Activated T-helper 1 cell treated with Interleukin-2 at 50 U/mL for 16 hours (primary cell): Measurements from ENCODE around the gene CA9.
A peak's percentile ranks its signal among the peaks of the same experiment; 100 is the strongest.
"Not testable (repeated sequence)": the region's sequence is repeated elsewhere in the genome, so short reads cannot be mapped to it uniquely, and the experiment has no call there.

Source experiments
- DNase-seq: peaks from one replicate; pipeline ENCODE4 v3.0.0-alpha.2; 2020; ENCODE audit warnings: low read depth

Gene CA9

GRCh38 chr9:35673132-35674024 lies at the start of gene CA9:
TSS of gene CA9 (plus strand) at chr9:35673928. CDS start at chr9:35673960, 32 bp downstream.
- no peak for DNase-seq

DNA sequence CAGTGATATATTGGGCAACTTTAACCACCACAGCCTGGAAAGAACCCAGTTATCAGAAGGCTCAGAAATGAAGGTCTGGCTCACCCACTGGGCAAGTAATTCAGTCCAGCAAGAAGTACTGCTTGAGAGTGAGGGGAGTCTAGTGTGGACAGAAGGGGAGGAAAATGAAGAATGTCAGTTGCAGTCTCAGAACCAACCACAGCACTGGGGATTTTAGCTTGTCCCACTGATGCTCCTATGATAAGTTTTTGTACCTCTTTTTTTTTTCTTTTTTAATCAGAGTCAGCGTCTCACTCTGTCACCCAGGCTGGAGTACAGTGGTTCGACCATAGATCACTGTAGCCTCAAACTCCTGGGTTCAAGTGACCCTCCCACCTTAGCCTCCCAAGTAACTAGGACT lies 46.2 kb upstream of the CA9 start:
- DNase-seq = no peak

DNA sequence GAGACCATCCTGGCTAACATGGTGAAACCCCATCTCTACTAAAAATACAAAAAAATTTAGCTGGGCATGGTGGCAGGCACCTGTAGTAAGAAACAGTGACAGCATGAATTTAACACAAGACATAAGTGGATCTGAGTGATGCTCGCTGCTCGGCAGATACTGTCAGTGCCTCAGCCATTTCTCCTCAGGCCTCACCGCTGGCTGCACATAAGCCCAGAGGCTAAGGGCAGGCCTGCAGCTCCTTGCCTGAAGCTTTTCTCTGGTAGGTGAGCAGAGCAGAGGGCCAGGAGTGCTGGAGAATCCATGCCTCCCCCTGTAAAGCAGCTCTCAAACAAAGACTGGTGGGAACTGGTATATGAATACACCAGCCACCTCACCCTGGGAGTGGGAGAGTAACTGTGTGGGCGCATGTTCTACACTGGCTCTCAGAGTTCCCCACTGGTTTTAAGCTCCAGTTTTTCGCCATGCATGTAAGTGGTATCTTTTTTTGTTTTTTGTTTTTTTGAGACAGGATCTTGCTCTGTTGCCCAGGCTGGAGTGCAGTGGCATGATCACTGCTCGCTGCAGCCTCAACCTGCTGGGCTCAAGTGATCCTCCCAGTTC lies 45.2 kb upstream of the CA9 start:
- no peak for DNase-seq

GRCh38 chr9:35629597-35629996 lies 44.1 kb upstream of the CA9 start:
- DNase-seq = no peak

- DNase-seq = no peak
Measured at GRCh38 chr9:35635730-35636129, 38.0 kb upstream of the CA9 start.

DNA sequence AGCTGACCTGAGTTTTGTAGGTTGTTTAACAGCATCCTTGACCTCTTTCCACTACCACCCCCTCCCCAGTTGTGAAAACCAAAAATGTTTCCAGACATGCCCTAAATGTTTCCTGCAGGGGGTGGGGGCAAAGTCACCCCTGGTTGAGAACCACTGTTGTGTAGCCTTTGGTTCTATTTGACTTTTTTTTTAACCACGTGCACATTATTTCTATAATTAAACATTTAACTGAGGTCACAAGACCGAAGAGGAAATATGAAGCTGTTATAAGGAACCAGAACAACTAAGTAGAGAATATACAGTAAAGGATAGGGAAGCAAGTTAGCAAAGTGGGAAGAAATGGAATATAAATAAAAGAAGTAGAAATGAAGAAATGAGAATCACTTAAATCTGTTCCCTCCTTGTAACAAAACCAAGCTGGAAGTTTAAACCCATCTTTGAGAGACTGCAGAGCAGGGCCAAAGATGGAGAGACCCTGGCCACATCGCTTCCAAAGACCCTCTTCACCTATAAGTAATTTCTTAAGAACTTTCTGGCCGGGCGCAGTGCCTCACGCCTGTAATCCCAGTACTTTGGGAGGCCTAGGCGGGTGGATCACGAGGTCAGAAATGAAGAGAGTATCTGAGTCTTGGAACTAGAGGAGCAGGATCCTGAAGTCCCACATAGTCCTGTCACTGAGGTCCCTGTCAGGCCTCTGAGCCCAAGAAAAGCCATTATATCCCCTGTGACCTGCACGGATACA lies 37.4 kb upstream of the CA9 start:
- no peak for DNase-seq

DNA sequence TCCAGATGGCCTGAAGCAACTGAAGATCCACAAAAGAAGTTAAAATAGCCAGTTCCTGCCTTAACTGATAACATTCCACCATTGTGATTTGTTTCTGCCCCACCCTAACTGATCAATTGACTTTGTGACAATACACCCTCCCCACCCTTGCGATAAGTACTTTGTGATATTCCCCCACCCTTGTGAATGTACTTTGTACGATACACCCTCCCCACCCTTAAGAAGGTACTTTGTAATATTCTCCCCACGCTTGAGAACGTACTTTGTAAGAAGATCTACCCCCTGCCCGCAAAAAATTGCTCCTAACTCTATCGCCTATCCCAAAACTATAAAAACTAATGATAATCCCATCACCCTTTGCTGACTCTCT lies 36.9 kb upstream of the CA9 start:
- not testable (repeated sequence) for DNase-seq

DNA sequence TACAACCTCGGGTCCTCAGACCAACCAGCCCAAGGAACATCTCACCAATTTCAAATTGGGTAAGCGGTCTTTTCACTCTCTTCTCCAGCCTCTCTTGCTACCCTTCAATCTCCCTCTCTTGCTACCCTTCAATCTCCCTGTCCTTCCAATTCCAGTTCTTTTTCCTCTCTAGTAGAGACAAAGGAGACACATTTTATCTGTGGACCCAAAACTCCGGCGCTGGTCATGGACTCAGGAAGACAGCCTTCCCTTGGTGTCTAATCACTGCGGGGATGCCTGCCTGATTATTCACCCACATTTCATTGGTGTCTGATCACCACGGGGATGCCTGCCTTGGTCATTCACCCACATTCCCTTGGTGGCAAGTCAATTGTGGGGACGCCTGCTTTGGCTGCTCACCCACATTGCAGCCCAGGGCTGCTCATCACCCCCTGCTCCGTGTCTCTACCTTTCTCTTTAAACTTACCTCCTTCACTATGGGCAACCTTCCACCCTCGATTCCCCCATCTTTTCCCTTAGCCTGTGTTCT lies 36.2 kb upstream of the CA9 start:
- not testable (repeated sequence) for DNase-seq

- DNase-seq = not testable (repeated sequence)
Measured at GRCh38 chr9:35638751-35639150, 35.0 kb upstream of the CA9 start.

DNA sequence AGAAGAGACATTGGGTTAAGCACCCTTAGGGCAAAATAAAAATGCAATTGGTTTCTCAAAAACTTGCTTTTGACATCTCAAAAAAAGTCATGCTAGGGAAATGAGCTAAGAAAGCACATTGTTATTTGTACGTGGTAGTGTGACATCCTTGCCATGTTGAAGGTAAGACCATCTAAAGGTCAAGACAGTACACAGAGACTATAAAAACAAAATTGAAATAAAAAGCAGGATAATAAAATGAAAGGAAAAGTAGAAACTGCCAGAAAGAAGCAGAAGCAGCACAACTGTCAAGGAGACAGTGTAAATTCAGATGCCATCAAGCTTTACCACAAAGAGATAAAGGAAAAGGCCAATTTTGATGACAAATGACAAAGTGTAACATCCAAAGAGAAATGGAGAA lies 34.5 kb upstream of the CA9 start:
- not testable (repeated sequence) for DNase-seq

GRCh38 chr9:35639631-35640030 lies 34.1 kb upstream of the CA9 start:
- DNase-seq = no peak

DNA sequence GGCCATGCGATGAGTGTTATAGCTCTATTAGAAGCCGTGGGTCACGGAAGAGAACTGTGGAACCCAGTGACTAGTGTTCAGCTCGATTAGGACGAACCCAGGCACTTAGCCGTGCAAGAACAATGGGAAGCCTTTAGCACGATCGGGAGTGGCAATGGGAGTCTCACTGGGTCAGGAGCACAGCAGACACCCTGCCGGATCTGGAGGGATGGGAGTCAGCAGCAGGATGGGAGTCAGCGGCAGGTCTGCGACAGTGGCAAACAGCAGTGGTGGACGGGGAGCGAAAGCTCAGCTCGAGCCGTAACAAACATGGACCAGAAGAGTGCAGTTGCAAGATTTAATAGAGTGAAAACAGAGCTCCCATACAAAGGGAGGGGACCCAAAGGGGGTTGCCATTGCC lies 33.3 kb upstream of the CA9 start:
- DNase-seq = not testable (repeated sequence)

DNA sequence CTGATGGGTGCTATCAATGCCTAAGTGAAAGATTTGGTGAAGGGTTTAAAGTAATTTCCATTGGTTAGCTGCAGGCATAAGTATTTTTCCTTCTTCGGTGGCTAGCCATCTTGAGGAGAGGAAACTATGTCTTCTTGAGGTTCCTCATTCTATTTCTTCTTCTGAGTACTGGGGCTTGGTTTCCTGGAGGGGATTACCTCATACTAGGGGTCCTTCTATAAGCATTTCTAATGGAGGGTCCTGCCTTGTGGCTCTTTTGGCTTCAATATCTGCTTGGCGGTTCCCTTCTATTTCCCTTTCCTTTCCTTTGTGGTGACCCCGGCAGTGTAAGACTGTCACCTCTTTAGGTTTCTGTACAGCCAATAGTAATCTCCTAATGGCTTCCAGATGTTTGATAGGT lies 32.2 kb upstream of the CA9 start:
- DNase-seq = not testable (repeated sequence)

- DNase-seq = no peak
Measured at GRCh38 chr9:35643046-35643445, 30.7 kb upstream of the CA9 start.

GRCh38 chr9:35645736-35646135 lies 28.0 kb upstream of the CA9 start:
- DNase-seq = not testable (repeated sequence)

GRCh38 chr9:35646153-35646532 lies 27.6 kb upstream of the CA9 start:
- DNase-seq = no peak

DNA sequence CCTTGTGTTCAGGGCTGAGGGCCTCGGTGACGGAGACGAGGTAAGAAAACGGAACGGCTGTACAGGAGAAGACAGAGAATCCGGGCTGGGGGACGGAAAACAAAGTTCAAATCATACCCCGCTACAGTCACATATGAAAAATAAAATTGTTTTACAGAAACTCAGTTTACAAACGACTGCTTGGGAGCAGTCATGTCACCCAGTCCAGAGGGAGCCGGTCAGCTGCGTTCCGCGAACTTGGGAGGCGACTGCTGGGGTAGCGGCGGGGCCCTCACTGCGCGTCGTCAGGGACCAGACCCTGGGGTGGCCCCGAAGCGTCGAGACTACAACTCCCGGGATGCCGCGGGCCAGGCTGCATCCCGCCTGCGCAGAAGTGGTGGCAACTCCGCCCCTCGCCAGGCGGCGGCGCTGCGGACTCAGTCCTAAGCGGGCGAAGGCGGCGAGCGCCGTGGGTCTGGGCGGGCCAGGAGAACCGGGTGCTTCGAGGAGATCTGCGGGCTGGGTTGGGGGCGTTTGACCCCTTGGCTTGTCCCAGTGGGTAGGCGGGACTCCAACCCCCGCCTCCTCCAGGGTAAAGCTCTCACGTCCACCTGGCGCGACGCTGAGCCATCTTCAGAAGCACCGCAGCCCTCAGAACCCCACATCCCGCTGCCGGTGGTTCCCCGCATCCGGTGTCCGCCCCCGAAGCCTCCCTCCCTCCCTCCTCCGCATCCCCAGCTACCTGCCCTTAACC lies 27.0 kb upstream of the CA9 start:
- peak; percentile 81 for DNase-seq

- DNase-seq = no peak
Measured at GRCh38 chr9:35649431-35650340, 24.0 kb upstream of the CA9 start.

DNA sequence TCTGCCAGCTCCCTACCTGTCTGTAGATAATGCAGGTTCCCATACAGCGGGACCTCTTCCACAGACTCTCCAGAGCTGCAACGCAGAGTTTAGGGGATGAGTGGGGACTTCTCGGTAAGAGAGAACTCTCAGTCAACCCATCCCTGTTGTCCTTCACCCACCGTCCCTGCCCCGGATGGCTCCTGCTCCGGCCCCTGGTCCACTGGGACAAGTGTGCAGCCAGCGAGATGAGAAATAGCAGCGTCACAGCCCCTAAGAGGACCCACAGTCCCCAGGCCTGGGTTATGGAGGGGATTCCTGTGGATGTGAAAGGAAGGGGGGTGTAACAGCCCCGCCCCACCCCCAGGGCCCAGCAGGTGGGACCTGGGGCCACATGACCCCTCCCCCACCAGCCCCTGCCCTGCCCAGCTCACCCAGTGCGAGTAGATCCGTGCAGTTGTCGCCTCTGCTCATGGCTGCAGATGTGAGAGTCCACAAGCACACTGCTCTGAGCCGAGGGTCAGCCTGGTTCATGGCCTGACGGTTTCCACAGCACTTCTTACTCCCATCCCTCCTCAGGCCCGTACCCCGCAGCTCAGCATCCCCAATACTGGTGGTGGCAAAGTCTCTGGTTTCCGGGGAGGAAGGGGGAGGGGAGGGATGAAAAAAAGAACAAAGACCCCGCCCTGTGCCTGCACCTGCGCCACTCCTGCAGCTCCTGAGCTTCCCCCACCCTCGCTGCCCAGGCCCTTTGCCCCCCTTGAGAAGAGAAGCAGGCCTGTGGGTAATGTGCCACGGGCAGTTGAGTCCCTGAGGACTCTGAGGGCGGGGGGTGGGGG lies 23.2 kb upstream of the CA9 start, which contains the start of gene SIT1:
SIT1 (minus strand) TSS at position 591 of the 818 bp plus-strand sequence; CDS start at position 513, 78 bp downstream.
- no peak for DNase-seq
